HepG2 (cell line): ENCODE measurements around the gene CCDC85C. TPM values are rescaled to one million over a fixed set of nuclear protein-coding genes. Genes with fewer than 3 reads are reported as not detected.

Experiments
- ATAC-seq: fragments of 200-7000 bp; cut with Tn5 transposase; 3 replicates; pipeline ENCODE4 v1.9.1; 2020; ENCODE audit warnings: mild to moderate bottlenecking, moderate library complexity
- BruUV-seq: library from RNA; stranded (reverse); fragments of 400-500 nt; replicated peaks from 2 replicates; lab custom pipeline; 2021; lab: Mats Ljungman, UMichigan
- CTCF ChIA-PET: fragments of 300-600 bp; formaldehyde crosslinking; extraction: SDS; loops from one replicate; lab custom pipeline; 2021; ENCODE audit warnings: low total read pairs, inconsistent platforms, low intra/inter-chr PET ratio; lab: Yijun Ruan, JAX
- POLR2A ChIA-PET: fragments of 350-600 bp; sonication (Branson Sonifier 250); formaldehyde crosslinking; loops from one replicate; lab custom pipeline; 2020; ENCODE audit warnings: antibody characterized with exemption, inconsistent platforms; lab: Yijun Ruan, JAX
- DNase-seq: peaks from one replicate; pipeline ENCODE4 v3.0.0-alpha.2; 2015; ENCODE audit warnings: low spot score
- FAIRE-seq: peaks from 3 replicates; lab custom pipeline; 2011; peaks lifted over from hg19 to GRCh38; lab: Jason Lieb, UNC
- H2AFZ ChIP-seq: one replicate; pipeline ENCODE4 v1.6.1; 2011; ENCODE audit warnings: low read length, inconsistent platforms
- H3K27ac ChIP-seq: fragments of 300-600 bp; 3 replicates; pipeline ENCODE4 v1.8.0; 2011; ENCODE audit warnings: mixed run types, mild to moderate bottlenecking, mixed read lengths, low read length, inconsistent platforms; ENCODE audit not compliant: insufficient read depth; ENCODE audit errors: extremely low read length
- H3K27me3 ChIP-seq, 2 experiments: fragments of 200-600 bp in 1 of 2; 2 replicates in 1 of 2; 3 replicates in 1 of 2; pipeline versions ENCODE4 v1.6.0 to v1.8.0; 2011; ENCODE audit warnings: low read length in 2 of 2, mild to moderate bottlenecking in 2 of 2, moderate library complexity in 2 of 2, inconsistent platforms in 1 of 2; ENCODE audit not compliant: insufficient read depth in 2 of 2, control insufficient read depth in 1 of 2
- H3K36me3 ChIP-seq, 2 experiments: fragments of 200-600 bp in 1 of 2; replicated peaks in 1 of 2; 2 replicates in 1 of 2; 3 replicates in 1 of 2; pipeline versions ENCODE4 v1.5.1 to v1.8.0; 2011; ENCODE audit warnings: low read length in 2 of 2, inconsistent platforms in 1 of 2; ENCODE audit not compliant: insufficient read depth in 2 of 2, control insufficient read depth in 1 of 2
- H3K4me1 ChIP-seq: 2 replicates; pipeline ENCODE4 v1.5.1; 2012; ENCODE audit warnings: low read length, inconsistent platforms; ENCODE audit not compliant: insufficient read depth
- H3K4me2 ChIP-seq: 2 replicates; pipeline ENCODE4 v1.6.0; 2011; ENCODE audit warnings: low read depth, low read length, inconsistent platforms
- H3K4me3 ChIP-seq, 3 experiments: fragments of 200-600 bp in 1 of 3; sonication (generic), shearing (Covaris generic) in 1 of 3; replicated peaks in 1 of 3; 2 replicates each; pipeline ENCODE4 v1.5.1; 2011 to 2016; ENCODE audit warnings: low read length in 3 of 3, inconsistent platforms in 2 of 3, low read depth in 2 of 3, mild to moderate bottlenecking in 2 of 3, control low read depth in 1 of 3, mixed read lengths in 1 of 3; ENCODE audit not compliant: insufficient read depth in 1 of 3
- H3K79me2 ChIP-seq: one replicate; pipeline ENCODE4 v1.6.1; 2011; ENCODE audit warnings: low read length, inconsistent platforms; ENCODE audit not compliant: insufficient read depth
- H3K9ac ChIP-seq: 2 replicates; pipeline ENCODE4 v1.6.0; 2011; ENCODE audit warnings: mild to moderate bottlenecking, low read depth, low read length, inconsistent platforms; ENCODE audit not compliant: insufficient read depth
- H3K9me3 ChIP-seq: 2 replicates; pipeline ENCODE4 v1.5.1; 2012; ENCODE audit warnings: mild to moderate bottlenecking, low read length
- H4K20me1 ChIP-seq: 2 replicates; pipeline ENCODE4 v1.6.0; 2011; ENCODE audit warnings: inconsistent platforms, mild to moderate bottlenecking, low read length, moderate library complexity; ENCODE audit not compliant: insufficient read depth
- CBFB ChIP-seq: sonication (generic); formaldehyde crosslinking; IDR thresholded peaks from 2 replicates; pipeline ENCODE4 v1.4.0; 2020; ENCODE audit warnings: missing genetic modification reagents
- DNMT3B ChIP-seq: conservative IDR thresholded peaks from 2 replicates; pipeline ENCODE4 v1.6.1; 2016; ENCODE audit warnings: missing biosample characterization, control low read depth
- FOXM1 ChIP-seq: sonication (generic); formaldehyde crosslinking; IDR thresholded peaks from 2 replicates; pipeline ENCODE4 v1.5.0; 2020; ENCODE audit warnings: missing genetic modification reagents
- FOXP1 ChIP-seq, 2 experiments: fragments of 450-650 bp in 1 of 2; IDR thresholded peaks; 2 replicates each; pipeline ENCODE4 v1.6.1; 2017 to 2018; ENCODE audit warnings: antibody characterized with exemption in 1 of 2
- JARID2 ChIP-seq: sonication (generic); formaldehyde crosslinking; IDR thresholded peaks from 2 replicates; pipeline ENCODE4 v1.8.1; 2023; ENCODE audit warnings: missing genetic modification reagents, inconsistent platforms; ENCODE audit not compliant: insufficient replicate concordance
- KLF6 ChIP-seq: IDR thresholded peaks from 2 replicates; pipeline ENCODE4 v1.8.0; 2016; ENCODE audit warnings: missing biosample characterization, missing genetic modification reagents
- NCOA2 ChIP-seq: sonication (generic); formaldehyde crosslinking; IDR thresholded peaks from 2 replicates; pipeline ENCODE4 v1.8.0; 2022; ENCODE audit warnings: inconsistent platforms
- RAD51 ChIP-seq: fragments of 450-650 bp; IDR thresholded peaks from 2 replicates; pipeline ENCODE4 v1.6.1; 2016; ENCODE audit warnings: borderline replicate concordance
- RXRB ChIP-seq: IDR thresholded peaks from 2 replicates; pipeline ENCODE4 v1.6.1; 2016; ENCODE audit warnings: borderline replicate concordance, missing genetic modification reagents, missing compliant biosample characterization
- SIN3B ChIP-seq: fragments of 150-350 bp; IDR thresholded peaks from 2 replicates; pipeline ENCODE4 v1.6.1; 2014; ENCODE audit warnings: low read length
- SNAPC2 ChIP-seq: sonication (generic); formaldehyde crosslinking; IDR thresholded peaks from 2 replicates; pipeline ENCODE4 v1.8.1; 2022; ENCODE audit warnings: mild to moderate bottlenecking, missing genetic modification reagents
- SPEN ChIP-seq: sonication (generic); formaldehyde crosslinking; IDR thresholded peaks from 2 replicates; pipeline ENCODE4 v1.5.1; 2020; ENCODE audit warnings: low read depth, mild to moderate bottlenecking, missing genetic modification reagents
- ZBTB7A ChIP-seq: sonication (generic); formaldehyde crosslinking; IDR thresholded peaks from 2 replicates; pipeline ENCODE4 v1.8.0; 2022; ENCODE audit warnings: mild to moderate bottlenecking, missing genetic modification reagents
- ZC3H13 ChIP-seq: sonication (generic); formaldehyde crosslinking; IDR thresholded peaks from 2 replicates; pipeline ENCODE4 v1.8.1; 2023; ENCODE audit warnings: mild to moderate bottlenecking, missing genetic modification reagents, moderate library complexity
- ZMAT5 ChIP-seq: sonication (generic); formaldehyde crosslinking; IDR thresholded peaks from 2 replicates; pipeline ENCODE4 v1.5.0; 2020; ENCODE audit warnings: mild to moderate bottlenecking, low read depth, missing genetic modification reagents, borderline replicate concordance
- ZNF101 ChIP-seq: sonication (generic); formaldehyde crosslinking; IDR thresholded peaks from 2 replicates; pipeline ENCODE4 v1.4.0; 2020; ENCODE audit warnings: mild to moderate bottlenecking, low read depth, missing genetic modification reagents, borderline replicate concordance
- ZNF12 ChIP-seq: sonication (generic); formaldehyde crosslinking; IDR thresholded peaks from 2 replicates; pipeline ENCODE4 v1.5.0; 2020; ENCODE audit warnings: missing genetic modification reagents
- ZNF20 ChIP-seq: sonication (generic); formaldehyde crosslinking; IDR thresholded peaks from 2 replicates; pipeline ENCODE4 v1.4.0; 2020; ENCODE audit warnings: mild to moderate bottlenecking, moderate library complexity, missing genetic modification reagents
- ZNF207 ChIP-seq: fragments of 450-650 bp; IDR thresholded peaks from 2 replicates; pipeline ENCODE4 v1.6.1; 2016; ENCODE audit warnings: antibody characterized with exemption, borderline replicate concordance
- ZNF296 ChIP-seq: sonication (generic); formaldehyde crosslinking; conservative IDR thresholded peaks from 2 replicates; pipeline ENCODE4 v1.5.0; 2020; ENCODE audit warnings: mild to moderate bottlenecking, missing genetic modification reagents
- ZNF331 ChIP-seq: sonication (generic); formaldehyde crosslinking; IDR thresholded peaks from 2 replicates; pipeline ENCODE4 v1.4.0; 2020; ENCODE audit warnings: missing genetic modification reagents
- ZNF354B ChIP-seq: sonication (generic); formaldehyde crosslinking; IDR thresholded peaks from 2 replicates; pipeline ENCODE4 v1.8.0; 2022; ENCODE audit warnings: mild to moderate bottlenecking, missing genetic modification reagents
- ZNF382 ChIP-seq: sonication (generic); formaldehyde crosslinking; IDR thresholded peaks from 2 replicates; pipeline ENCODE4 v1.5.0; 2020; ENCODE audit warnings: missing genetic modification reagents, mild to moderate bottlenecking, borderline replicate concordance
- ZNF441 ChIP-seq: sonication (generic); formaldehyde crosslinking; IDR thresholded peaks from 2 replicates; pipeline ENCODE4 v1.7.0; 2021; ENCODE audit warnings: missing genetic modification reagents, borderline replicate concordance
- ZNF503 ChIP-seq: sonication (generic); formaldehyde crosslinking; IDR thresholded peaks from 2 replicates; pipeline ENCODE4 v1.4.0; 2020; ENCODE audit warnings: missing genetic modification reagents
- ZNF616 ChIP-seq: sonication (generic); formaldehyde crosslinking; IDR thresholded peaks from 2 replicates; pipeline ENCODE4 v1.5.0; 2020; ENCODE audit warnings: low read depth, mild to moderate bottlenecking, missing genetic modification reagents
- ZNF619 ChIP-seq: sonication (generic); formaldehyde crosslinking; IDR thresholded peaks from 2 replicates; pipeline ENCODE4 v1.4.0; 2020; ENCODE audit warnings: mild to moderate bottlenecking, missing genetic modification reagents
- ZNF674 ChIP-seq: sonication (generic); formaldehyde crosslinking; IDR thresholded peaks from 2 replicates; pipeline ENCODE4 v1.5.0; 2020; ENCODE audit warnings: low read depth, mild to moderate bottlenecking, missing genetic modification reagents
- ZNF790 ChIP-seq: sonication (generic); formaldehyde crosslinking; IDR thresholded peaks from 2 replicates; pipeline ENCODE4 v1.8.0; 2022; ENCODE audit warnings: missing genetic modification reagents, mild to moderate bottlenecking, borderline replicate concordance
- WGBS: methylation state at CpG from one replicate; pipeline ENCODE4 v1.1.6; 2017; ENCODE audit warnings: low lambda C conversion rate; 5-methylcytosine and 5-hydroxymethylcytosine counted together
- in situ Hi-C: cut with HindIII; loops from 2 replicates; pipeline ENCODE4 v1.10.0; 2017; ENCODE audit warnings: low pct_unique_long_range_greater_than_20kb; ENCODE audit not compliant: extremely low pct_ligation_motif_present
- intact Hi-C: fragments of 100-400 bp; cut with micrococcal nuclease; formaldehyde crosslinking; loops from one replicate; pipeline ENCODE4 v1.10.0; 2022; ENCODE audit not compliant: unreplicated experiment
- polyA plus RNA-seq, 8 experiments: library from polyadenylated mRNA; depleted of rRNA in 3 of 8; stranded (reverse) in 7 of 8; unstranded in 1 of 8; fragments of >200 nt; fragmentation: Illumina TruSeq in 4 of 8; extraction: Trizol in 4 of 8; gene quantifications; 2 replicates each; pipeline versions ENCODE4 v1.2.1 to v1.2.3, GENCODE V29; 2011 to 2016; ENCODE audit warnings: low read depth in 4 of 8, missing spikeins in 1 of 8, mixed read lengths in 1 of 8; ENCODE audit not compliant: insufficient read depth in 1 of 8
- total RNA-seq, 5 experiments: library from RNA; depleted of rRNA; stranded (reverse); fragments of >200 nt; fragmentation: Illumina TruSeq; extraction: Trizol; gene quantifications; 2 replicates each; pipeline ENCODE4 v1.2.3, GENCODE V29; 2016; ENCODE audit warnings: low read depth in 1 of 5

CCDC85C gene
- total and polyA plus RNA-seq, 2 of the 13 experiments (the other 11 are each of a cell fraction or from before 2014, with no cell fraction given), result 18.8 to 43.8 TPM

- CTCF ChIA-PET, result no interaction called here
Observed at GRCh38 chr14:99472937-99473336, 131.1 kb downstream of the CCDC85C start.

DNA sequence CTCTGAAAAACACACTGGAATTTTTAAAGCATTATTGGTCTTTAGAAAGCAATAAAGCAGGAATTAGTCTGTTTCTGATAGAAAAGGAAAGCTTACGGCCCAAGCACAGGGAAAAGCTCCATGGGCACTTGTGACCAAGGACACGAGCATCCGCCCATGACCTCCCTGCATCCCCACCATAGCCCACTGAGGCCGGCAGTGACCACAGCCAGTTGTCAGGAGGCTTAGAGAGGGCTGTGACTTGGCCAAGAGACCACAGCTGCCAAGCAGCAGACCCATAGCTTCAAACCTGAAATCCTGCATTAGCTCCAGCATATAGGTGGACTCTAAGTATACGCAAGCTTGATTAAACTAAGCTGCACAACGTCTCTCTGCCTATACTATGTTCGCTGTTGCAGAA is 132.3 kb downstream of the CCDC85C start:
- Histone ChIP-seq H3K4me2 (no peak overlapping the region), H3K79me2 (peaks cover 94% of the 10 kb centered on the region), H3K4me3 (no peak overlapping the region), H3K4me1 (peaks cover 45% of the 10 kb centered on the region), H2AFZ (no peak overlapping the region), H3K36me3 (no peaks in the 10 kb centered on the region; a peak in 1 of 5 replicates), H3K27ac (no peak overlapping the region), H4K20me1 (peaks cover 5% of the 10 kb centered on the region), H3K9me3 (no peaks in the 10 kb centered on the region), H3K27me3 (no peaks in the 10 kb centered on the region), H3K9ac (no peak overlapping the region)
- intact Hi-C loops (no loop called here), in situ Hi-C loops (no loop called here)
- DNase-seq, result no peak
- no peak for FAIRE-seq
- BruUV-seq, result no TSS peak
- no peak for ATAC-seq
- TF ChIP-seq RXRB, result no peak
- TF ChIP-seq ZNF619 (CRISPR knock-in tag), result no peak
- TF ChIP-seq SNAPC2, result no peak
- TF ChIP-seq ZNF382 (CRISPR knock-in tag), result no peak
- no peak for TF ChIP-seq ZNF207
- no peak for TF ChIP-seq ZNF101
- TF ChIP-seq ZNF790 (CRISPR knock-in tag), result no peak
- TF ChIP-seq ZNF616, result no peak
- no peak for TF ChIP-seq ZNF12 (CRISPR knock-in tag)
- TF ChIP-seq ZNF674 (CRISPR knock-in tag), result no peak
- no peak for TF ChIP-seq ZNF503
- TF ChIP-seq ZMAT5 (CRISPR knock-in tag), result no peak
- no peak for TF ChIP-seq ZNF296
- CTCF ChIA-PET, result no interaction called here
- 93% methylated on average over 4 of the region's 7 CpGs for WGBS
- POLR2A ChIA-PET, result no interaction called here

More at GRCh38 chr14:99472937-99473336, 131.1 kb downstream of the CCDC85C start:
- Histone ChIP-seq H3K9ac (no peak overlapping the region), H3K4me3 (no peak overlapping the region), H3K9me3 (no peaks in the 10 kb centered on the region), H3K36me3 (no peaks in the 10 kb centered on the region), H3K79me2 (peaks cover 94% of the 10 kb centered on the region), H4K20me1 (no peaks in the 10 kb centered on the region; the same call in 1 of the 2 replicates)
- BruUV-seq, result no TSS peak
- in situ Hi-C loops, result no loop called here
- ATAC-seq (no peak), DNase-seq (no peak), FAIRE-seq (no peak)
- POLR2A ChIA-PET, result no interaction called here
- 95% methylated on average over 4 of the region's 4 CpGs for WGBS
- intact Hi-C loops, result no loop called here
- TF ChIP-seq KLF6 (CRISPR knock-in tag) (no peak), FOXM1 (no peak), NCOA2 (CRISPR knock-in tag) (no peak), JARID2 (CRISPR knock-in tag) (no peak), ZC3H13 (CRISPR knock-in tag) (no peak), SIN3B (no peak), SPEN (no peak), RAD51 (no peak), DNMT3B (CRISPR knock-in tag) (no peak), ZNF790 (CRISPR knock-in tag) (no peak), ZNF20 (CRISPR knock-in tag) (no peak), ZBTB7A (no peak), CBFB (CRISPR knock-in tag) (no peak), ZNF354B (CRISPR knock-in tag) (no peak), ZNF331 (CRISPR knock-in tag) (no peak), FOXP1 (IDR thresholded peaks at IDR 0.05) (no peak), FOXP1 (CRISPR knock-in tag; IDR thresholded peaks at IDR 0.05) (no peak), ZNF441 (no peak)
- TF ChIP-seq, all 625 proteins: peak for 0
- Histone ChIP-seq H3K4me1 (peaks cover 43% of the 10 kb centered on the region), H3K27me3 (no peaks in the 10 kb centered on the region), H3K4me2 (no peak overlapping the region), H2AFZ (no peak overlapping the region), H3K27ac (no peak overlapping the region)
